ENCODE data around the gene ODAD3. TPM values are rescaled to one million over a fixed set of nuclear protein-coding genes. Genes with fewer than 3 reads are reported as not detected.
"Not testable (repeated sequence)": the region's sequence is repeated elsewhere in the genome, so short reads cannot be mapped to it uniquely, and the experiment has no call there.

Gene ODAD3
- total RNA-seq, 4 donors from 2014 or later, result 0.48 to 4.4 TPM; not detected in 2

- TF ChIP-seq POLR2A (IDR thresholded peaks at IDR 0.05) (no peak), CTCF (IDR thresholded peaks at IDR 0.05) (no peak)
- intact Hi-C loops (cut with DNase I; ENCODE audit: low total_unique reads), result no loop called here
- H3K27ac ChIP-seq, result no peak overlapping the region
- H3K4me1 ChIP-seq, result no peaks in the 10 kb centered on the region
- H3K4me3 ChIP-seq, result no peak overlapping the region
- no peak for DNase-seq
- no peaks in the 10 kb centered on the region for H3K9me3 ChIP-seq
- H3K27me3 ChIP-seq, result no peaks in the 10 kb centered on the region
- H3K36me3 ChIP-seq, result no peaks in the 10 kb centered on the region
These were observed 28.5 kb upstream of the ODAD3 start for GRCh38 chr19:11463391-11463790.

DNA sequence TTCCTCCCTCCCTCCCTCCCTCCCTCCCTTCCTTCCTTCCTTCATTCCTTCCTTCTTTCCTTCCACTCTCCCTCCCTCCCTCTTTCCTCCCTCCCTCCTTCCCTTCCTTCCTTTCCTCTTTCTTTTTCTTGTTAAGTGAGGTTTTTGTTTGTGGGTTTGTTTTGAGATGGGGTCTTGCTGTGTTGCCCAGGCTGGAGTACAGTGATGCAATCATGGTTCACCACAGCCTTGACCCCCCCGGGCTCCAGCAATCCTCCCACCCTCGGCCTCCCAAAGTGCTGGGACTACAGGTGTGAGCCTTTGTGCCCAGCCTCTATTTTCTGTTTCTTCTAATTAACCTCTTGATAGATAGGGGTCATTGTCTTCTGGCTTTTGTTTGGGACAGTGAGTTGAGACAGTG is 26.5 kb upstream of the ODAD3 start:
- intact Hi-C loops (cut with DNase I; ENCODE audit: low total_unique reads), result no loop called here
- Histone ChIP-seq H3K27me3 (no peaks in the 10 kb centered on the region), H3K4me3 (no peak overlapping the region), H3K4me1 (no peaks in the 10 kb centered on the region), H3K36me3 (no peaks in the 10 kb centered on the region), H3K9me3 (no peaks in the 10 kb centered on the region), H3K27ac (no peak overlapping the region)
- TF ChIP-seq CTCF (IDR thresholded peaks at IDR 0.05), result no peak
- no peak for TF ChIP-seq POLR2A (IDR thresholded peaks at IDR 0.05)
- DNase-seq, result no peak

GRCh38 chr19:11460207-11460606 is 25.3 kb upstream of the ODAD3 start:
- Histone ChIP-seq H3K27me3 (no peaks in the 10 kb centered on the region), H3K27ac (no peak overlapping the region), H3K4me1 (no peaks in the 10 kb centered on the region), H3K4me3 (no peak overlapping the region), H3K36me3 (no peaks in the 10 kb centered on the region), H3K9me3 (no peaks in the 10 kb centered on the region)
- intact Hi-C loops (cut with DNase I; ENCODE audit: low total_unique reads), result no loop called here
- TF ChIP-seq CTCF (IDR thresholded peaks at IDR 0.05) (no peak), POLR2A (IDR thresholded peaks at IDR 0.05) (no peak)
- DNase-seq, result no peak

DNA sequence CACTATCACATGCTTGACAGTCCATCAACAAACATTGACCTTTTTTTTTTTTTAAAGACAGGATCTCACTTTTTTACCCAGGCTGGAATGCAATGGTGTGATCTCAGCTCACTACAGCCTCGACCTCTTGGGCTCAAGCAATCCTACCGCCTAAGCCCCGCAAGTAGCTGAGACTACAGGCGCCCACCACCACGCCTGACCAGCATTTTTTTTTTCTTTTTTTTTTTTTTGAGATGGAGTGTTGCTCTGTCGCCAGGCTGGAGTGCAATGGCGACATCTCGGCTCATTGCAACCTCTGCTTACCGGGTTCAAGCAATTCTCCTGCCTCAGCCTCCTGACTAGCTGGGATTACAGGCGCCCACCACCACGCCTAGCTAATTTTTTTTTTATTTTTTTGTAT is 24.0 kb upstream of the ODAD3 start:
- DNase-seq; H3K36me3 ChIP-seq; intact Hi-C loops (cut with DNase I; ENCODE audit: low total_unique reads); H3K4me1 ChIP-seq; H3K4me3 ChIP-seq; H3K27me3 ChIP-seq; H3K9me3 ChIP-seq; H3K27ac ChIP-seq: not testable (repeated sequence)

DNA sequence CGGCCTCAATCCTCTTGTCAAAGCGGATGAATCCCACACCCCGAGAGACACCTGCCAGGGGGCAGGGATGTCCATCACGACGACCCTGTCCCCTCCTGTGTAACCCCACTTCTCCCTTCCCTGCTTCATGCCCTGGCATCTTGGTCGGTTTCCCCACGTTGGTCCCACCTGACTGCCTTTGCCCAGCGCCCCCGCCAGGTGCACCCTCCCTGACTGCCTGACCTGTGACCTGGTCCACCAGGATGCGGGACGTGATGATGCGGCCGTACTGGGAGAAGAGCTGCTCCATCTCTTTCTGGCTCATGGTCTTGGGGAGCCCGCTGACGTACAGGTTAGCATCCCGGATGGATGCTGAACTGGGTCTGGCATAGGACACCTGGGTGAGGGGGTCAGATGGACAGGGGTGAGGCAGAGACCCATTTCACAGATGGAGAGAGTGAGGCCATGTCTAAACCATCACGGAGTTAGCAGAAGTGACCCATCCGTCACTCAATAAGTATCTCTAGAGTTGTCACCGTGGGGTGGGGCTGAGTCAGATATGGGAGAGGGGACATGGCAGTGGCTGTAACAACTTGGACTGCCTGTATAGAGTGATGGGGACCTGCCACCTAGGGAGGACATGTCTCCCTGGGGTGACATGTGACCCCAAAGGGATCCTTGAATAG is 23.4 kb upstream of the ODAD3 start:
- H3K27me3 ChIP-seq, result no peaks in the 10 kb centered on the region
- no peak overlapping the region for H3K4me3 ChIP-seq
- no peaks in the 10 kb centered on the region for H3K4me1 ChIP-seq
- intact Hi-C loops (cut with DNase I; ENCODE audit: low total_unique reads), result no loop called here
- H3K36me3 ChIP-seq, result no peaks in the 10 kb centered on the region
- no peak for DNase-seq
- no peak overlapping the region for H3K27ac ChIP-seq
- TF ChIP-seq CTCF (IDR thresholded peaks at IDR 0.05) (no peak), POLR2A (IDR thresholded peaks at IDR 0.05) (no peak)
- H3K9me3 ChIP-seq, result no peaks in the 10 kb centered on the region

DNA sequence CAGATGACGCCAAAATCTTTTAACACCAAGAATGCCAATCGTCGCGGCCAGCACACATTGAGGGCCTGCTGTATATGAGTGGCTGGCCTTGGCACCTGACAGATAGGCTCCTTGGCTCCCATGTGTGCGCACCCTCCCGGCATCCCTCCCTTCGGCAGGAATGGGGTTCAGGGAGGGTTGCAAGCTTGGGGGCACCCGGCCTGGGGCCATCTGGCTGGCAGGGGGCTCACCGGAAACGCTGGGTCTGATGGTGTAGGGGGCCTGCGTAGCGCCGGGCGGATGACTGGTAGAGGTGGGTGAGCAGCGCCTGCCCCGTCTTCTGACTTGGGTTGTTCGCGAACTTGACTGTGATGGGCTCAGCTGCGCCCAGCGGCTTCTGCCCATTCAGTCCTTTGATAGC is 22.9 kb upstream of the ODAD3 start:
- H3K27ac ChIP-seq, result no peak overlapping the region
- TF ChIP-seq CTCF (IDR thresholded peaks at IDR 0.05) (no peak), POLR2A (IDR thresholded peaks at IDR 0.05) (no peak)
- no peaks in the 10 kb centered on the region for H3K4me1 ChIP-seq
- H3K27me3 ChIP-seq, result no peaks in the 10 kb centered on the region
- H3K9me3 ChIP-seq, result no peaks in the 10 kb centered on the region
- no peak overlapping the region for H3K4me3 ChIP-seq
- intact Hi-C loops (cut with DNase I; ENCODE audit: low total_unique reads), result no loop called here
- DNase-seq, result no peak
- H3K36me3 ChIP-seq, result no peaks in the 10 kb centered on the region
